Astrocyte (in vitro differentiated cells and primary cell): ENCODE results near the gene KLC4. TPM values are rescaled to one million over a fixed set of nuclear protein-coding genes. Genes with fewer than 3 reads are reported as not detected.

Experiments used
- DNase-seq: peaks from one replicate; pipeline ENCODE4 v3.0.0-alpha.2; 2010; ENCODE audit warnings: low read depth
- FAIRE-seq: peaks from 2 replicates; lab custom pipeline; 2011; peaks lifted over from hg19 to GRCh38; lab: Jason Lieb, UNC
- H2AFZ ChIP-seq: 2 replicates; pipeline ENCODE4 v1.6.0; 2012; ENCODE audit warnings: low read depth, low read length, inconsistent platforms
- H3K27ac ChIP-seq: 2 replicates; pipeline ENCODE4 v1.5.1; 2011; ENCODE audit warnings: low read depth, low read length, inconsistent platforms
- H3K27me3 ChIP-seq: 2 replicates; pipeline ENCODE4 v1.6.0; 2011; ENCODE audit warnings: low read length, inconsistent platforms; ENCODE audit not compliant: insufficient read depth
- H3K36me3 ChIP-seq: 2 replicates; pipeline ENCODE4 v1.5.1; 2011; ENCODE audit warnings: low read length, inconsistent platforms; ENCODE audit not compliant: insufficient read depth
- H3K4me1 ChIP-seq: 2 replicates; pipeline ENCODE4 v1.5.1; 2011; ENCODE audit warnings: low read length, inconsistent platforms; ENCODE audit not compliant: insufficient read depth
- H3K4me2 ChIP-seq: 2 replicates; pipeline ENCODE4 v1.6.0; 2012; ENCODE audit warnings: low read length, inconsistent platforms
- H3K4me3 ChIP-seq: 2 replicates; pipeline ENCODE4 v1.5.1; 2011; ENCODE audit warnings: low read depth, mild to moderate bottlenecking, low read length, inconsistent platforms; ENCODE audit not compliant: insufficient read depth
- H3K79me2 ChIP-seq: 2 replicates; pipeline ENCODE4 v1.6.0; 2012; ENCODE audit warnings: mild to moderate bottlenecking, low read length, inconsistent platforms; ENCODE audit not compliant: insufficient read depth
- H3K9ac ChIP-seq: 2 replicates; pipeline ENCODE4 v1.6.0; 2012; ENCODE audit warnings: mild to moderate bottlenecking, low read length, inconsistent platforms
- H3K9me3 ChIP-seq: 2 replicates; pipeline ENCODE4 v1.5.1; 2012; ENCODE audit warnings: low read depth, mild to moderate bottlenecking, low read length, inconsistent platforms; ENCODE audit not compliant: insufficient read depth
- H4K20me1 ChIP-seq: 2 replicates; pipeline ENCODE4 v1.6.0; 2012; ENCODE audit warnings: low read length, inconsistent platforms; ENCODE audit not compliant: insufficient read depth
- H3K27ac Mint-ChIP-seq: one replicate; pipeline ENCODE4 v1.8.0; 2021; ENCODE audit warnings: mild to moderate bottlenecking, mixed read lengths; ENCODE audit not compliant: unreplicated experiment
- H3K27me3 Mint-ChIP-seq: one replicate; pipeline ENCODE4 v1.8.0; 2021; ENCODE audit warnings: low read depth, mixed read lengths; ENCODE audit not compliant: unreplicated experiment
- H3K36me3 Mint-ChIP-seq: one replicate; pipeline ENCODE4 v1.8.0; 2021; ENCODE audit warnings: low read depth, mixed read lengths; ENCODE audit not compliant: unreplicated experiment
- H3K4me1 Mint-ChIP-seq: one replicate; pipeline ENCODE4 v1.8.0; 2021; ENCODE audit warnings: low read depth, mixed read lengths; ENCODE audit not compliant: unreplicated experiment
- H3K4me3 Mint-ChIP-seq: one replicate; pipeline ENCODE4 v1.8.0; 2021; ENCODE audit warnings: mild to moderate bottlenecking, moderate library complexity, mixed read lengths; ENCODE audit not compliant: unreplicated experiment
- H3K9me3 Mint-ChIP-seq: one replicate; pipeline ENCODE4 v1.8.0; 2021; ENCODE audit warnings: mild to moderate bottlenecking, mixed read lengths; ENCODE audit not compliant: unreplicated experiment
- CTCF ChIP-seq: IDR thresholded peaks from 2 replicates; pipeline ENCODE4 v1.5.1; 2011; ENCODE audit warnings: low read depth, mild to moderate bottlenecking, inconsistent platforms, low read length, moderate library complexity; ENCODE audit not compliant: insufficient read depth
- EZH2 ChIP-seq: IDR thresholded peaks from 2 replicates; pipeline ENCODE4 v1.6.1; 2012; ENCODE audit warnings: mild to moderate bottlenecking, low read length, inconsistent platforms; ENCODE audit not compliant: insufficient read depth
- total RNA-seq: library from RNA; stranded (reverse); gene quantifications from 2 replicates; pipeline ENCODE4 v1.2.1, GENCODE V29; 2021

Gene KLC4
- total RNA-seq, 1 donor from 2014 or later = 35.4 TPM

GRCh38 chr6:43052842-43053544 is 6.4 kb upstream of the KLC4 start:
- Mint-ChIP-seq H3K4me1 (peaks cover 25% of the 10 kb centered on the region), H3K9me3 (peaks cover 3% of the 10 kb centered on the region)
- FAIRE-seq = no peak

GRCh38 chr6:43053545-43054205 is 5.8 kb upstream of the KLC4 start, which contains the start of gene CUL7:
Gene CUL7 (minus strand): TSS chr6:43053851. CDS start chr6:43052788, 1,063 bp downstream.
- Histone ChIP-seq H3K9me3 (no peaks in the 10 kb centered on the region), H3K36me3 (peaks cover 16% of the 10 kb centered on the region), H3K4me3 (peak within 1 kb of the TSS; percentile 64), H3K27ac (peak within 1 kb of the TSS; percentile 90), H4K20me1 (no peaks in the 10 kb centered on the region), H3K79me2 (peaks cover 48% of the 10 kb centered on the region), H3K9ac (peak within 1 kb of the TSS; percentile 93), H2AFZ (peak within 1 kb of the TSS; percentile 61), H3K4me1 (peaks cover 31% of the 10 kb centered on the region), H3K4me2 (peak within 1 kb of the TSS; percentile 91), H3K27me3 (no peaks in the 10 kb centered on the region)
- H3K27ac Mint-ChIP-seq = peak within 1 kb of the TSS; percentile 97
- peaks cover 25% of the 10 kb centered on the region for H3K4me1 Mint-ChIP-seq
- no peak for FAIRE-seq
- peak; percentile 91 for DNase-seq
- peak within 1 kb of the TSS; percentile 93 for H3K4me3 Mint-ChIP-seq
- TF ChIP-seq EZH2 (no peak), CTCF (no peak)
- peaks cover 3% of the 10 kb centered on the region for H3K9me3 Mint-ChIP-seq
- peaks cover 17% of the 10 kb centered on the region for H3K36me3 Mint-ChIP-seq
- H3K27me3 Mint-ChIP-seq = no peaks in the 10 kb centered on the region

More at GRCh38 chr6:43052842-43053544, 6.4 kb upstream of the KLC4 start:
- Histone ChIP-seq H3K79me2 (peaks cover 41% of the 10 kb centered on the region), H3K27ac (peak overlapping the region; percentile 90), H3K27me3 (no peaks in the 10 kb centered on the region), H2AFZ (peak overlapping the region; percentile 61), H3K4me2 (peak overlapping the region; percentile 91), H3K4me1 (peaks cover 26% of the 10 kb centered on the region), H3K9ac (peak overlapping the region; percentile 93), H3K4me3 (peak overlapping the region; percentile 64), H3K9me3 (no peaks in the 10 kb centered on the region), H4K20me1 (no peaks in the 10 kb centered on the region), H3K36me3 (peaks cover 15% of the 10 kb centered on the region)
- Mint-ChIP-seq H3K36me3 (peaks cover 17% of the 10 kb centered on the region), H3K27ac (peak overlapping the region; percentile 97), H3K27me3 (no peaks in the 10 kb centered on the region), H3K4me3 (peak overlapping the region; percentile 93)
- no peak for TF ChIP-seq CTCF
- TF ChIP-seq EZH2 = no peak
- DNase-seq = peak; percentile 12
